Choroid plexus epithelial cell (primary cell): ENCODE data around the gene C2CD2L.

Source experiments
- DNase-seq: peaks from one replicate; pipeline ENCODE4 v3.0.0-alpha.2; 2010; ENCODE audit warnings: low read depth
- H3K4me3 ChIP-seq: 2 replicates; pipeline ENCODE4 v1.5.1; 2011; ENCODE audit warnings: low read depth, mild to moderate bottlenecking, control low read depth, low read length, moderate library complexity
- CTCF ChIP-seq: conservative IDR thresholded peaks from 2 replicates; pipeline ENCODE4 v1.5.1; 2011; ENCODE audit warnings: low read depth, mild to moderate bottlenecking, control low read depth, inconsistent platforms, low read length, moderate library complexity

The C2CD2L gene

DNA sequence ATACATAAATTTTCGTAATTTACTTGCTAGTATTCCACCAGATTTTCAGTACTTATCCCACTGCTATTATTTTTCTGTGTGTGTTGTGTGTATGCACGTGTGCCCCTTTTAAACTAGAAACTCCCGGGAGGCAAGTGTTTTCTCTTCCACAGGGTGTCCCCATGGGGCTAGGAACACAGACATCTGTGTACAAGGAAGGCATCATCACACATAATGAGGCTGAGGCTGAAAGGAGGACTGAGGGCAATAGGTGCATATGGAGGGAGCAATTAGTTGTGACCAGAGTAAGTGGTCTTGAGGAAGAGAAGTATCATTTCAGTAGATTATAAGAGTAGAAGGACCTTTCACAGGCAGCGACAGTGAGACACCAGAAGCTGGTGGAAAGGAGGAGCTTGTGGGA lies 3.4 kb upstream of the C2CD2L start:
- DNase-seq: peak; percentile 32
- H3K4me3 ChIP-seq: no peak overlapping the region
- peak; percentile 14 for TF ChIP-seq CTCF

GRCh38 chr11:119107538-119108145 lies 498 bp downstream of the C2CD2L start:
- no peak for TF ChIP-seq CTCF
- H3K4me3 ChIP-seq: peak overlapping the region; percentile 86
- DNase-seq: no peak

DNA sequence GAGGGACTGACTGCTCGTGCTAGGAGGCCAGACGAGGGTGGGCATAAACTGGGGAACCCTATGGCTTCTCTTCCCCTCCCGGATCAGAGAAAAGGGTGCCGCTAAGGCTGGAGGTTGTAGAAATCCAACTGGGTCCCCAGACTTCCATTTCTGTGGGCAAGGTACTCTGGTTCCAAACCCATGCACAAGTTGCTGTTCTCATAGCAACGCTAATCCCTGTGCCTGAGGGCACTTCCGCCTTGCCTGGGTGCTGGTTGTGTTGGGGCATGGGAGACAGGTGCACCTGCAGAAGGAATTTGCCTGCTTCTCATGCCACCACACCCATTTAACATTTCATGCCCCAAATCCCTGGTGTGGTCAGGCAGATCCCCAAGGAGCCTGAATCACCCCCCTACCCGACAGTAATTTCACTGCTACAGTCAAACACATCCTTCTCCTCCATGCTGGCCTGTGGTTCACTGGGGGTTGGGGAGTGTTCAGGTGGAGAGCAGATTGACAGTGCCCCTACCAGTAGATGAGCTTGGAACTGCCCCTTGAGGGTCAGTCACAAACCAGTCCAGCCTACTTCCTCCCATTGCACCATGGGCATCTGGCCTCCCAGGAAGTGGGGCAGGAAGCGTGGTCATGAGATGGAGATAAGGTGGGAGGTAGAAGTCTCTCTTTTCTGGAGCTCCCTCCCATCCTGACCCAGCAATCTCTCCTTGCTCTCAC lies 1.2 kb downstream of the C2CD2L start:
- peak; percentile 30 for DNase-seq
- TF ChIP-seq CTCF: no peak
- peak overlapping the region; percentile 86 for H3K4me3 ChIP-seq

GRCh38 chr11:119108857-119109221 lies 1.7 kb downstream of the C2CD2L start:
- peak overlapping the region; percentile 86 for H3K4me3 ChIP-seq
- no peak for DNase-seq
- TF ChIP-seq CTCF: no peak

DNA sequence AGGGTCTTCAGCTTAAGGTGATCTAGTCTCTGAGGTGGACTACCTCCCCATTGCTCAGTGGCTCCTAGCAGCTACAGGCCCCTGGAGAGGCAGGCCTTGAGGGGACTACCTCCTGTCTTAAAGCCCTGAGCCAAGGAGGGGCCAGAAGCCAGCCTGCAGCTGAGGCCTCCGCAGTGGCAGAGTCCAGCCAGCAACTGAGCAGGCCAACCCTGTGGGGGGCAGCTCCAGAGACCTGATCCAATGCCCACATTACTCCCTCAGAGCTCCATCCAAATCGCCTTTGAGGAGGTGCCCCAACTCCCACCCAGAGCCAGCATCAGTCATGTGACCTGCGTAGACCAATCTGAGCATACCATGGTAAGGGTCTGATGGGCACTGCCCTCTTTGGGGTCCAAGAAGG lies 2.7 kb downstream of the C2CD2L start:
- H3K4me3 ChIP-seq: no peak overlapping the region
- TF ChIP-seq CTCF: no peak
- DNase-seq: no peak

GRCh38 chr11:119110439-119110838 lies 3.3 kb downstream of the C2CD2L start:
- no peak for TF ChIP-seq CTCF
- no peak overlapping the region for H3K4me3 ChIP-seq
- DNase-seq: no peak

- no peak for TF ChIP-seq CTCF
- no peak for DNase-seq
- no peak overlapping the region for H3K4me3 ChIP-seq
These were observed 4.3 kb downstream of the C2CD2L start for GRCh38 chr11:119111361-119111925.
